GOT3 (cell line): ENCODE measurements around the gene ANKS6.

ENCODE experiments used
- DNase-seq: peaks from one replicate; lab custom pipeline; 2025; ENCODE audit warnings: mixed read lengths; lab: John Stamatoyannopoulos, UW

The ANKS6 gene

DNA sequence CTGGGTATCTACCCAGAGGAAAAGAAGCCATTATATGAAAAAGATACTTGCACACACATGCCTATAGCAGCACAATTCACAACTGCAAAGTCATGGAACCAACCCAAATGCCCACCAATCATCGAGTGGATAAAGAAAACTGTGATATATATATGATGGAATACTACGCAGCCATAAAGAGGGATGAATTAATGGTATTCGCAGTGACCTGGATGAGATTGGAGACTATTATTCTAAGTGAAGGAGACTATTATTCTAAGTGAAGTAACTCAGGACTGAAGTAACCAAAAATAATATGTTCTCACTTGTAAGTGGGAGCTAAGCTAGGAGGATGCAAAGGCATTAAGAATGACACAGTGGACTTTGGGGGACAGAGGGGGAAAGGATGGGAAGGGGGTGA, 57.6 kb downstream of the ANKS6 start:
- DNase-seq, result no peak

DNA sequence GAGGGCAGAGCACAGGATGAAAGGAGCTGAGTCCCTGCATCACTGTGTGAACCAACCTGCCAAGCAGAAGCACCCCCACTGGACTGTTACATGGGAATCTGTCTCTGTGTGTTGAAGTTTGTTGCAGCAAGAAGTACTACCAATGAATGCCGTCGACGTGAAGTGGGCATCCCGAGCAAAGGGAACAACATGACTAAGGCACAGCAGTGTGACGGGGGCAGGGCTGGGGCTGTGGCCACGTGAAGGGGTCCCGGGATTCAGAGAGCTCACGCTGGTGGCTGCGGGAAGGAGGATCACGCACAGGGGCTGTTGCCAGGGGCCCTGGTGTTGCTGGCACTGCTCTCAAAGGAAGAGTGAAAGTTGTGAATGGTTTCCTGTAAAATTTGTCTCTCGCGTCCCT, 60.1 kb downstream of the ANKS6 start:
- no peak for DNase-seq

DNA sequence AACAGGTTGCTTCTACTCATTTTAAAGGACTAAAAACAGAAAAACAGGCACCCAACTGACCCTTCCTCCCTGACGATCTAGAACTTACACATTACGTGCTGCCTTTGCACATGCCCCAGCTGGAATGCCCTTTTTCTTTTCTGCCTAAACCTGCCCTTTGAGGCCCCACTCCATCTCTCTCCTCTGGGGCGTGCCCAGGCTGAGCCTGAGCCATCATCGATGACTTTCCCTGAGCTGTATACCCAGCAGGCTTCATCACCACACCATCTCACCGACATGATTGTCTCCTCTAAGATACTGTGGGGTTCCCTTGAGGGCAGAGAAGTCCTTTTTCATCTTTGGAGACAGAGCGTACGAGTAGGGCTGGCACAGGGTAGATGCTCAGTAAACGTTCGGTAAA, 63.6 kb downstream of the ANKS6 start:
- DNase-seq, result no peak

DNA sequence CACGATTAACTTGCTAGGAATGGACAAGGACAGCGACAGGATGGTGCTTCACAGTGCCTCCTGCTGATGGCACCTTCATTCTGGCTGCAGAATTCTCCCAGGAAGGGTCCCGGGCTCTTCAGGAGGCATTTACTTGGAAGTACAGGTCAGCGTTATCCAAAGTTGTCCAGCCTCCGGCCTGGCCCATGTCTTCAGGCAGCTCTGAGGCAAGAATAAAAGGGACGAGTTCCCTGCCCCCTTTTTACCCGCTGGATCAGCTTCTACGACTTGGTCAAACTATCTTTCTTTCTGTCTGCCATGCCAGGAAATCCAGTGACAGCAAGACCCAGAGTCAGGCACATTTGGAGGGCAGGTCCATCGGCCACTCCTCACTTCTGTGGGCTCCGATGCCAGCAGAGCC, 64.3 kb downstream of the ANKS6 start:
- no peak for DNase-seq

DNA sequence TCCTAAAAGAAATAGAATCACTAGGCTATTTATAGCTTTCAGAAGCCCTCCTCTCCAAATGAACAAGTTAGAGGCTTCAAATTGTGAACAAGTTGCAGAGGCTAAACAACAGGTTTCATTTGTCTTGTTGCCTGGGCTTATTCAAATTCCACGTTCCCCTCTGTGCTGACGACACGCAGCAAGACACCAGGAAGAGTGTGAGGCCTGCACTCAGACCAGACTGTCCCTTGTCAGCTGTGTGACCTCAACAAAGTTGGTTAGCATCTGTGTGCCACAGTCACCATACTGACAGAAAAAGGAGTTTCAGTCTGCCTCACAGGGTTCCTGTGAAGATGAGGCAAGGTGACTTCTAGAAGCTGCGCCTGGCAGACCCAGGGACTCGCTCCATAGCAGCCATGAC, 65.5 kb downstream of the ANKS6 start:
- no peak for DNase-seq

DNA sequence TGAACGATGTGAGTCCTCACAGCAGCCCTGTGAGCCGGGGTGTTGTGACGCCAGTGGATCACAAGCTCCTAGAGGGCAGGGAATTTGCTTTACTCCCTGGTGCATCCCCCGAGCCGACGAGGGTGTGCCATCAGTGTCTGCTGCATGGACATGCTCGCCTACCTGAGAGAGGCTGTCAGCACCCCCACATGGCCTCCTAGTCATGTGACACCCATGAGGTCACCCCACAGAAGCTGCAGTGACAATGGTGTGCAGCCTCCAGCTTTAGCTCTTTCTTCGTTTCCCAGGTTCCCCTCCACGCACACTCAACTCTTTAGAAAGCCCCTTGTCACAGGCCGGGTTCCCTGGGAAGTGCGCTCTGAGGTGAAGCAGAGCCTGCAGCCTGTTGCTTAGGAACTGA, 67.9 kb downstream of the ANKS6 start:
- DNase-seq, result no peak

DNA sequence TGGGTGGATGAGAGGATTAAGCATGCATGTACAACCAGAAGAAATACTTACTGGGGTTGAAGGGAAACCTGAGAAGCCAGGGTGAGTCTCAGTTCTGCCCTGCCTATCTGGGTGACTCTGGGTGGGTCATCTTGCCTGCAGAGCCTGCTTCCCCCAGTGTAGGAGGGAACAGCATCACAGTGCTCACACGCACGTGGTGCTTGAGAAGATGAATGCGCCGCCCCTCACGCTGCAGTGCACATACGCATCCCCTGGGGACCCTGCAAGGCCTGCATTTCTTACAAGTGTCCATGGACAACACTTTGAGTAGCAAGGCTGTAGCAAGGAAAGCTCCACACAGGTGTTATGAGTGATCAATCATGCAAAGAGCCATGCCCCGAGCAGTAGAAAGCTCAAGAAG, 68.9 kb downstream of the ANKS6 start:
- DNase-seq, result no peak

DNA sequence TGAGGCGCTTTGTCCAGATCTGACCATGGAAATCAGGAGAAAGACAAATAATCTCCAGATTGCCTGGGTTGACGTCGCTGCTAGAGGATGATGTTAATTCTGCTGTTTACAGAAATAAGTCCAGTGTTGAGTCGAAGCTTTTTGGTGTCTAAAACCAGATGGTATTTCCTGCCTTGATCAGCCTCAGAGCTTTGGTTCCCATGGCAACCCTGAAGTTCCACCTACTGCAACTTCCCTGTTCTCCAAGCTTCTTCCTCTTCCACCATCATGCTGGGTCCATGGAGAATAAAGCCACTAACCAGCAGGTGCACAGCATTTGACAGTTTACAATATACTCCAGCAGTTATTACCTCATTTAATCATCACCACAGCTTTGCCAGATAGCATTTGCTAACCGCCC, 69.6 kb downstream of the ANKS6 start:
- DNase-seq, result no peak

DNA sequence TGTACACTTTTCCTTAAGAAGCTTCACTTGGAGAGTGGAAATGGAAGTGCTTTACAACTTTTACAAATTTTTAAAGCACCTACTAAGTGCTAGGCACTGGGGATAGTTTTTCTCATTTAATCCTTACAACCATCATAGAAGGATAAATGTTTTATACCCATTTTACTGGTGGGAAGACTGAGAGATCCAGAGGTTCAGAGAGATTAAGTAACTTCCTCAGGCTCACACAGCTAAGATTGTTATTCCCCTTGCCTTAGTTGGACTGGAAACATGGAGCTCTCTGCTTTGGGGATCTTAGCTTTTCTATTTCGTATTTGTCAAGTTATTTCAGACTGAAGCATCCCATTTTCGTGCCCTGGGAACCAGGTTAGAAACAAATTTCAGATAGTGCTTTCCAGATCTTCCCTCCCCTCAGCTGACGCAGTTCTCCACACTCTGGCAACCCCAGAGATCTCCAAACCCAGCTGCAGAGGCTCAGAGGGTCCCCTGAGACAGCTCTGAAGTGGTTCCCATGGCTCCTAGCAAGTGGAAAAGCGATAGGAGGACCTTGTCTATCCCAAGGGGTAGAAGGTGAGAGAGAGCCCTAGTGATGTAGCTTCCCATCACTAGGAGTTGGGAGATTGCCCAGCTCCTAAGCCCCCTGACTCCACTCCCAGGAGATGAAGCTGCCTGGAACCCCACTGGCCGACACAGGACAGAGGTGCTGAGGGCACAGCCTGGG, 71.4 kb downstream of the ANKS6 start:
- no peak for DNase-seq

DNA sequence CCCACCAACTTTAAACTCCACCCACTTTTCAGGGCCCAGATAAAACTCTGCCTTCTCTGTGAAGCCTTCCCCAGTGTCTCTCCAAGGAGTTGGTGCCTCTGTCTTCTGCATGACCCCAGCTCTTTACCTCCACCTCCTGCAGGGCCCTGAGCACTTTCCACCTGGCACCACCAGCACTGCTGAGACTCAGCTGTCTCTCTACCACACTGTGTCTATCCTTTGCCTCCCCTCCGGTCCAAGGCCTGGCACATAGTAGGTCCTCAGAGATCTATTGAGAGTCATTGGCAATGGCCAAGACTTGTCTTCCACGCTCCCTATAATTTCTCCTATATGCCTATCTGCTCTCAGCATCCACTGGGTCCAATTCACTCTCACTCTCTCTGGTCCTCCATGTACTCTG, 74.7 kb downstream of the ANKS6 start:
- no peak for DNase-seq

DNA sequence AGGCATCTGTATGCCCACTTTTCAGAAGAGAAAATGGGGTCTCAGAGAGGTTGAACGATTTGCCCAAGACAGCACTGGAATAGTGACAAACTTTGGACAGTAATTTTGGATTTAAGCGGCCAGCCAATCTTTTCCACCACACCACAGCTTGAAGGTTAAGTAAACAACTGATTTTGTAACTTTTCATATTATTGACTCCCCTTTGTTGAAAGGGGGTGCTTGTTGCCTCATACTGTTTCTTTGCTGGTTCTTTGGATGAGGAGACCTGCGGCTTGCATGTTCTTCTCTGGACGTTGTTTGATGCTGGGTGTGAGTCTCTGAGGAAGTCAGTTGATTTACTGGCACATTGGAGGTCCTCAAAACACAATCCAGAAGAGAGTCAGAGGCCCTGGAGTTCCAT, 76.0 kb downstream of the ANKS6 start:
- no peak for DNase-seq

DNA sequence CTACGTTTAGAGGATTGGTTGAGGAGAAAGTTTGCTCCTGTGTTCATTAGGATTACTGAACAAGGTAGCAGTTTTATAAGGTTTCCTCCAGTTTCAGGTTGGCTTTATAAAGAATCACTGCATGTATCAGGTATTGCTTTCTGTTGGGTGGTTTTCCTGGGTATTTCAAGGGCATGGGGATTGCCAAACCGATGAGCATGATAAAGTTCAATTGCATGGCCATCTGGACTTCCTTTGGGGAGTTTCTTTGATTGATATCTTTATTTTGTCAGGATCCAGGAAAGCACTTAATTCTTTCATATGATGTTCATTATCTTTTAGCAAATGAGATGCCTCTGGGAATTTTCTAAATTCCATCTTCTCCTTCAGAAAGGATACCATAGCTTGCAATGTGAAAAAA, 77.3 kb downstream of the ANKS6 start:
- DNase-seq, result no peak

DNA sequence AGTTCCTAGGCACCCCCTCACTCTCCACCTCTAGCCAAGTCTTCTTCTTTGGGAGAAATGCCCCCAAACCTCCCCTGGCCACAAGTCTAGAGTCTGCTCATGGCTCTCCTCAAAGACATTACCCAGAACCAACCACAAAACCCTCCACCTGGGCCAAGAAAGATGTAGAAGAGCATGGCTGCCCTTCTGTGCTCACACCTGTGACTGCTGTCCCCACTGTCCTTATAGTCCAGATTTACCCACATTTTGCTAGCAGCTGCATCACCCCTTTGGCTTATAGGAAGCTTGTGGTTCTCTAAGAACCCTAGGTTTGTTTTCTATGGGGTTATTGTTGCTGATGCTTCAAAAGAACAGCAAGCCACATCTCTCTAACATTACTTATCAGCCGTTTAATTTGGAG, 81.5 kb downstream of the ANKS6 start:
- no peak for DNase-seq

DNA sequence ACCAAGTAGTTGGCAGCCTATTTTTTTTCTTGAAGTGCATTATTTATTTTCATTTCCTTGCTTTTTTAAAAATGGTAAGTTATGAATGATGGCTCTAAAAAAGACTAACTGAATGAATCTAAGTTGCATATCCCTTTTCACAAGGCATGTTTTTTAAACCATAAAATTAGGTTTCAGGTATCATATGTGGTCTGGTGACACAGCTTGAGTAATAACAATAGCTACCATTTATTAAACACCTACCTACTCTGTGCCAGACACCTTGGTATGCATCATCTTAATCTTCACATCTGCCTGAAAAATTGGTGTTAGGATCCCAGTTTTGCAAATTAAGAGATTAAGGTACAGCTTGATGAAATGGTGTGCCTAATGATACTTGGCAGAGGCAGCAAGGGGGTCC, 83.4 kb downstream of the ANKS6 start:
- DNase-seq, result no peak

DNA sequence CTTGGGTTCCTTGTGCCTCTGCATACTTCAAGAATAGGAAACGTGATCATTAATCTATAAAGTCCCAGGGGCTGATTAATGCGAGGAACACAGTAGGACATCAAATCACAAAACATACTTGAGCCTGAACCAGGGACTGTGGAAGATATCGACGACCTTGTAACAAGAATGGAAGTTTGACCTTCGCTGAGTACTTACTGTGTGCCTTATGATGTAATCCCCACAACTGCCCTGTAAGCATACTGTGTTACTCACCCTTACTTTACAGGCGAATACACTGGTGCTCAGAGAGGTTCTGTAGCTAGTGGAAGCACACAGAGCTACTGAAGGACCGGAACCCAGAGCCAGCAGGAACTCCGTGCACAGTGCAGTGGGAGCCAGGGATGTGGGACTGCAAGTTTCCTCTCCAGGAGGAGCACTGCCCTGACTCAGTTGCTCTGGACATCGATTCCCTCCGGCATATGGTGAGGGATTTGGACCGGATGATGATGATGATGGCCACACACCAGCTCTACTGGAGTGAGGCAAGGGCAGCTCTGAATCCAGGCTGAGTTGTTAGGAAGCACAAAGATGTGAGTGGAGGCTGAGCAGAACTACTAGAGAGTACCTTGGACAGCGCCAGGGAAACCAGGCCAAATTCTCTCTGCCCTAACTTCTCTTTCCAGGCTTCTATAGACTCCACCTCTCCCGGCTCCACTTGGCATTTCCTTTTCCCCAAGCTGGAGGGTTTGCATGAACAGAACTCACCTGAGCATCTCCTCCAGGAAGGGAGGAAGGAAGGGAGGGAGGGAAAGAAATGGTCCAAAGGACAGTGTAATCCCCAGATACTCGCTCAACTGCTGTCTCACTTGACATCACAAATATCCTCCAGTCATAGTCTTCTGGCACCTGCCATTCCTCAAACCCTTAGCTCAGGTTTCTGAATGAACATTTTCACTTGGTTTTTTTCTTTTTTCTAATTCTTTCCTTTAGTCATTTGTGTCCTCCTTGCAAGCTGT, 86.1 kb downstream of the ANKS6 start:
- no peak for DNase-seq

DNA sequence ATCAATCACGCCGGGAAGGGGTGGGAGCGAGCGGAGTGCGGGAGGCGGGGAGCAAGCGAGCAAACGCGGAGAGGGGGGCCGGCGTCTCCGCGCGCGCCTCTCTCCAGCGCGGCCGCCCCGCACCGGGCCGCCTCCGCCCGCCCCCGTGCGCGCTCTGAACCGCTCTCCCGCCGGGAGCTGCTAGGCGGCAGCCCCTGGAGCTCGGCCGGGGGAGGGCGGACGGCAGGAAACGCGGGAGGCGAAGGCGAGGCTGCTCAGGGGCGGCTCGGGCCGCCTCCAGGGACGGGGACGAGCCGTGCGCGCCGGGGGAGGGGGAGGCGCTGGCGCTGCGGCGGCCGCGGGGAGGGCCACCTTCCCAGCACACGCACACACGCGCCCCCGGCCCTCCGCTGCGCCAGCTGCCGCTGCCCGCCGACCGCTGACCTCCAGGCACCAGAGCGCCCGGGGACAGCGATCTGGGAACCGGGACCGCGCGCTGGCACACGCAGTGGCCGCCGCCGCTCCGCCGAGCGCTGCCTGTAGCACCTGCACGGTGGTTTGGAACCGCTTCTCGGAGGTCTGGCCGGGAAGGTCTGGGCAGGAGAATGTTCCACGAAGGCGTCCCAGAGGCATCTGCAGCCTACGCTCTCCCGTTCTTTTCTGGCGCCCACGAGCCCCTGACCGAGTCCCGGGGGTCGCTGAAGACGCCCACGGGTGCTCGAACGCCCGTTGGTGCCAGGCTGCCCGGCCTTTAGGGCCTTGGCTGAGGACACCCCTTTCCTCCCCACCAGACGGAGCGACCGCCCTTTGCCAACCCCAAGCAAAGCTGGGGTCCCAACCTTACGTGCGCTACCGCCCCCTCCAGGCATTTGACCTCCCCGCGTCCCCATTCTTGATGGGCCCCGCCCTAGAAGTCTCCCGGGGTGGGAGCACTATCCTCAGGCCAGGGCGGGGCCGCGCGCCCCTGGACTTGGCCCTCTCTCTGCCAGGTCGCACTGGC, 87.1 kb downstream of the ANKS6 start, which contains the start of gene GABBR2:
Gene GABBR2 (minus strand): TSS at position 3 of the 979 bp plus-strand sequence. CDS start 198 bp downstream, outside the sequence.
- DNase-seq, result no peak

DNA sequence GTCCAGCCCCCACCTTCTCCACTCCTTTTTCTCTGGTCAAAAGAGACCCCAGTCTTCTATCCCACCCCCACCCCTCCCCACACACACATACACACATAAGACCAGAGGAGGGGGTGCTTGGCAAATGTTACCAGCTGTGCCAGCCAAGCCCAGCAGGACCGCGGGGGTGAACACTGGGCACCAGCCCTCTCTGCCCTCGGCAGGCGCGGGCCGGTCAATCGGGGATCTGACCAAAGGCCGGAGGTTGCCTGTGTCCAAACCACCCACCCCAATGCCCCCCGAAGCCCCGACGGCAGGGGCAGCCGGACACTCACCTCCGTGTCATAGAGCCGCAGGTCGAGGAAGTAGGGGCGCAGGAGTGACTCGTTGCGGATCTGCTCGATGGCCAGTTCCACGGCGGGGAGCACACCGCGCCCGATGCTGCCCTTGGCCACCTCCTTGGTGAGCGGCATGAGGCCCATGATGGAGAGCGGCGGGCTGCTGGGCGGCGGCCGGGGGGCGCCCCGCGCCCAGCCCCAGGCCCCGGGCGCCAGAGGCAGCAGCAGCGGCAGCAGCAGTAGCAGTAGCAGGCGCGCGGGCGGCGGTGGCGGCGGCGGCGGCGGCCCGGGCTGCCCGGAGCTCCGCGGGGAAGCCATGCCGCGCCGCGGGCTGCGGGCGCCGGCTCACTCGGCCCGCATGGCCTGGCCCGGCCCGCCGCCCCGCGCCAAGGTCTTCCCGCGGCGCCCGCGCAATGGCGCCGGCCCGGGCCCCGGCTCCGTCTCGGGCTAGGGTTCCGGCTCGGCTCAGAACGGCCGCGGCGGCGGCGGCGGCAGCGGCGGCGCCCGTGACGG, 88.0 kb downstream of the ANKS6 start:
- no peak for DNase-seq

DNA sequence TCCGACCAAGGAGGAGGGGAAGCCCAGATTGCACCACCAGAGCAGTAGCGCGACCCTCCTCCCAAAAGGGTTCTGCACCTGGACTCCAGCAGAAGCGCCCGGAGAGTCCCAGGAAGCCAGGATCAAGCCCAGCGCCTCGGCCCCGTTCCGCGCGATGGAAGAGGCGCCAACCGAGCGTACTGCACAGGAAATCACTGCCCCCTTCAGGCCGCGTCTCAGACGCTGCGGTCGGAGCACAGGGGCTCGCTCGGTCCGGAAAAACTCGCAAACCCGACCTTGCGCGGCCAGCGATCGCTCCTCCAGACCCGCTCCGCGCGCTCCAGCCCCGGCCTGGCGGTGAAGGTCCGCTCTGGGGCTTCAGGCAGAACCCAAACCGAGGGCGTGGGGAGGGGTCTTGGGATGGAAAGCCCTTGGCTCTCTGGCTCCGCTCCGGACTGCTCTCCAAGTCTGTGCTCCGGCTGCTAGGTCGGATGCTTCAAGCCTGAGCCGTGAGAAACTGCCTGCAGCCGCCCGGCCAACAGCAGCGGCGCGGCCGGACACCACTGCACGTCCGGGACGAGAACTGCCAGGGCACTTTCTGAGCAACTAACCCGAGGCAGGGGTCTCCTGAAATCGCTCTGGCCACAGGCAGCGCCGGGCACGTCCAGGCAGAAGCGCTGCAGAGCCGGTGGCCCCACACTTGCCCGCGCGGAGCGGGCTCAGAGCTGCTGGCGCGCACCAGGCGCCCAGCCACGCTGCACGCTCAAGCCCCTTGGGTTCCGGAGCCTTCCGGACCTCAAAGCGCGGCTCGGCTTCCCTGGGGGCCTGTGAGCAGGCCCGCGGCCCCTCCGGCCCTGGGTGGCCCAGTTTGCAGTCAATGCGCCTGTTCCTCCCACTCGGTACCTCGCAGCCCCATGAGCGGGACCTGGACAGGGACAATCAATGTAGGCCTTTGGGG, 88.9 kb downstream of the ANKS6 start:
- DNase-seq, result no peak

DNA sequence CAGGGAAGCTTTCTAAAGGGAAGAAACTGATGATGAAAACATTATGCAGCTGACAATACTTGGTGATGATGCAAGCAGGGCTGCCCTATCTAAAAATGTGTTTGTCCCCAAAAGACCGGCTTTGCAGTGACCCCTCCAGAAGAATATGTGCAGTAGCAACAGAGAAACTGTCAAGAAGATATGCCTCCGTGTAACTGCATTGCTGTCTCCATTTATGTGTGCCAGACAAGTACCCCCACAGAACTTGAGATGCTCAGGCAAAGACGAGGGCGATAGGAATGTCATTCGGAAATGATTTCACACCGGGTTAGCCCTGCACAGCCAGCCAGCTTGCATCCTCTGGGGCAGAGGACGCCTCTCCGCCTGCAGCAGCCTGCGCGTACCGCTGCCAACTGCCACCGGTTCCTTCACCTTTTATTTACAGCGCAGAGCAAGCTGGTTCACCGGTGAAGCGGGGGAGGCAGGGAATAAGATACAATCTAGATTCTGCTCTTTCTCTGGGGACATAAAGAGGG, 89.6 kb downstream of the ANKS6 start:
- DNase-seq, result no peak
